DMS153 treated with DMSO at 0.1 percent for 48 hours (cell line): ENCODE results near the gene CDK5RAP2.

Source experiments
- DNase-seq: peaks from one replicate; lab custom pipeline; 2025; ENCODE audit not compliant: unreplicated experiment; lab: John Stamatoyannopoulos, UW

CDK5RAP2 gene

GRCh38 chr9:120439926-120440325, 140.0 kb downstream of the CDK5RAP2 start:
- DNase-seq = no peak

- DNase-seq = no peak
These were observed 141.0 kb downstream of the CDK5RAP2 start for GRCh38 chr9:120438836-120439546.

DNA sequence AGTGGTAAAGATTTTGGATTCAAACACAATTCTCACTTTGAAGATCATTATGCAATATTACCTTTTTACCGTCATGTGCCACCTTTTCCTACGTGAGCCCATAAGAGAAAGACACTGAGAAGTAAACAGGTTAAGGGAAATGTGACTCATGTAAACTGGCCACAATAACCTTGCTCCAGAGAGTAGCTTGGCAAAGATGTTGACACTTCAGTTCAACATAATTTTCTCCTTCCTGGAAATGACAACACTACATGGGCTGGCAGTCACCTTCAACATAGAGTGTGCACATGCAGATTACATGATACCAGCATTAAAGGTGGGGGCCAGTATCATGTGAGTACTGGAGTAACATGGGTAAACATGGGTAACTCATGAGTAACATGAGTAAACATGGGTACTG, 141.9 kb downstream of the CDK5RAP2 start:
- no peak for DNase-seq

DNA sequence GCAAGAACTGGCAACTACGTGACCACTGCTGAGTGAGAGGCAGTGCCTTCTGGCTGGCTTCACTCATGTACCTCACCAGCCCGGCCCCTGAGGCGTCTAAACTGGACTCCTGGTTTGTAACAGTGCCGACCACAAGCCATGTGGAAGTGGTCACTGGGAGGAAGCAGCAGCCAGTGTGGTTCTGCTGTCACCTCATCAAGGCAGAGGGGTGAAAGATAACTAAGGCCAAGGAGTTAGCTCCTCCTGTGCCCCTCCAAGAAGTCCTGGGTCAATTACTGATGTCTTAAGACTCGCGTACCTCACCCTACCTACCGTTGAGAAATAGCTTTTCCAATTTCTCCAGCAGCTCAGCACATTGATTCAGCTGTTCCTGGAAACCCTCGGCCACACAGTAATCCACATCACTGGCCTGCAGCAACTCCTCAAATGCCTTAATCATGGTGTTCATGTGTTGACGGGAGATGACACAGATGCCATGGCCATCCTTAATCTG, 142.9 kb downstream of the CDK5RAP2 start:
- no peak for DNase-seq

- no peak for DNase-seq
These were observed 143.5 kb downstream of the CDK5RAP2 start for GRCh38 chr9:120436446-120436845.

DNA sequence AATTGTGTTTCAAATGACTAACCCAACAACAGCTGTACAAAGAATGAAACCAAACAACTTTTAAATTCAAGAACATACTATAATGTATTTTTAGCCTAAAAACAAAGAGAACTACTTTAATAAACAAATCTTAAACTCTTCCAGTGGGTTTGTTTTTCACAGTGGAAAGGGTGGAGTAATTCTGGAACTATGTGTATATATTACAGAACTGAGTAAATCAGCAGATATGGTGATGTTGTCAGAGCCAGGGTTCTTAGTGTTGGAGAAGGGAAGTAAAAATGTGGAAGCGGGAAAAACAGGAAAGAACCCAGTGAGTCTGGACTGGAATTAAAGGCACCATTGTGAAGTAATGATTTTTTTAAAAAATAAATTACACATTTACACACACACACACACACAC, 144.9 kb downstream of the CDK5RAP2 start:
- no peak for DNase-seq

GRCh38 chr9:120434532-120434931, 145.4 kb downstream of the CDK5RAP2 start:
- DNase-seq = no peak

GRCh38 chr9:120433701-120434100, 146.3 kb downstream of the CDK5RAP2 start:
- DNase-seq = no peak

GRCh38 chr9:120432600-120432999, 147.4 kb downstream of the CDK5RAP2 start:
- DNase-seq = no peak

DNA sequence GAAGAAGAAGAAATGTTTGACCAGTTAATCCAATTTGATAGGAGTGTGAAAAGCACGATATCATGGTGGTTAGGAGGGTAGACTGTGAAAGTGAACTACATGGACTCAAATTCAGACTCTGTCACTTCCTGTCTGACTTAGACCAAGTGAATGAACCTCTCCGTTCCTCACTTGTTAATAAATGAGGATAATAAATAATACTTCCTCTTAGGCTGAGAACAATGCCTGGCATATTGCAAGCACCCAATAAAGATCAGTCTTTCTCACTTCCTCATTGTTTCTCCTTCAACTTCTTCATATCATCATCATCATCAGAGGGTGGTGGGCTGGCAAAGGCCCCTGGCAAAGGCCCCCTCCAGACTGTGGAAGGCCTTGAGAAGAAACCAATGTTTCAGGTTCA, 148.7 kb downstream of the CDK5RAP2 start:
- DNase-seq = no peak

- DNase-seq = no peak
These were observed 155.7 kb downstream of the CDK5RAP2 start for GRCh38 chr9:120424248-120424647.

GRCh38 chr9:120423812-120424211, 156.2 kb downstream of the CDK5RAP2 start:
- no peak for DNase-seq

DNA sequence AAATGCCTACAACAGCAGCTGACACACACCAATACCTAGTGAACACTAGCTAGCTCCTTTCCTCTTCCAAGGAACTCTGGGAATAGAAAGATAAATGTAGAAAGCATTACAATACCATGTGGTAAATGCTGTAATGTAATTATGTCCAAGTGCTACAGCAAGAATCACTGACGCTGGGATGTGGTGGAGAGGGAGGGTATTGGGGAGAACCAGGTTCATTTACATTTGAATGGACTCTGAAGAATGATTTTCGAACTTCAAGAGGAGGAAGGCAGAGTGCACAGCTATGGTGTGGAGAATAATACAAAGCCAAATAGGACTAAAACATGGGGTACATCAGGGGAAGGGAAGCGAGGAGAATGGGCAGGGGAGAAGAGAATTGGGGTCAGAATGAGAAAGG, 158.0 kb downstream of the CDK5RAP2 start:
- DNase-seq = no peak

- DNase-seq = no peak
These were observed 161.7 kb downstream of the CDK5RAP2 start for GRCh38 chr9:120418315-120418714.

DNA sequence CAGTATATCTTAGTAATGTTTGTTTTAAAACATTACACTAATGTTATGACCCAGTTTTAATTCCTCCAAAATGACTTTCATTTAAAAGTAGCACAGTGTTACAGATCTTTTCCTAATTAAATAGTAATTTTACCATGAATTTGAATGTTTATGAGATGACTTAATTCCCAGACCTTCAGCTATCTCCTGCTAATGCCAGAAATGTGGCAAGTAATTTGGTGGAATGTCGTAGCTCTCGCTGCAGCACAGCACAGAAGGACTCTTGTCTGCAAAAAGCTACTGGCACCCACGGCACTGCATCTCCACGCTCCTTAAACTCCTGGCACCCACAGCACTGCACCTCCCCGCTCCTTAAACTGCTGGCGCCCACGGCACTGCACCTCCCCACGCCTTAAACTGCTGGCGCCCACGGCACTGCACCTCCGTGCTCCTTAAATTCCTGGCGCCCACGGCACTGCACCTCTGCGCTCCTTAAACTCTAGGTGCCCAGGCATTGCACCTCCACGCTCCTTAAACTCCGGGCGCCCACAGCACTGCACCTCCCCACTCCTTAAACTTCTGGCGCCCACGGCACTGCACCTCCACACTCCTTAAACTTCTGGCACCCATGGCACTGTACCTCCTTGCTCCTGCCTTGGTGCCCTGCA, 163.1 kb downstream of the CDK5RAP2 start:
- no peak for DNase-seq

GRCh38 chr9:120413121-120414048, 166.6 kb downstream of the CDK5RAP2 start:
- DNase-seq = peak; percentile 83

- DNase-seq = no peak
These were observed 167.5 kb downstream of the CDK5RAP2 start for GRCh38 chr9:120412425-120412951.

DNA sequence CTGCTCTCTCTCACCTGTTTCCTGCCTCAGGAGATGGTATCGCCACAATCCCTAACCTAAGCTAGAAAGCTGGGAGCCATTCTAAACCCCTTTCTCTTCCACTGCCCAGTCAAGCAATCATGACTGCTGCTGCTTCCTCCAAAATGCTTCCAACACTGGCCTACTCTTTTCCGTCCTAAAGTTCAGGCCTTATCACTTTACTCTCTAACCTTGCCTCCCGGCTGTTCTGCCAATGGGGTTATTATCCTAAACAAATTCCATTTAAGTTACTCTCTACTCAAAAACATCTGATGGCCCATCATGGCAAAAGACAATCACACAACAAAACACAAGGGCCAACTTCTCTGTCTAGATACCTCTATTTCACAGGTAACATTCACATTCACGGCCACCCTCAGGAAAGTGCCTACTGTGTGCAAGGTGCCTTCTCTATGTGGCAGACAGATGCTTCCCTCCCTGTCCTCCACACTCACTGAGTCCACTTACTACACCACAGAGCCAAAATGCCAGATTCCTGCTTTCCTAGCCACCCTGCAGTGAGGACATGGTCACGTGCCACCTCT, 168.0 kb downstream of the CDK5RAP2 start:
- no peak for DNase-seq

GRCh38 chr9:120410925-120411501, 169.0 kb downstream of the CDK5RAP2 start:
- DNase-seq = no peak

DNA sequence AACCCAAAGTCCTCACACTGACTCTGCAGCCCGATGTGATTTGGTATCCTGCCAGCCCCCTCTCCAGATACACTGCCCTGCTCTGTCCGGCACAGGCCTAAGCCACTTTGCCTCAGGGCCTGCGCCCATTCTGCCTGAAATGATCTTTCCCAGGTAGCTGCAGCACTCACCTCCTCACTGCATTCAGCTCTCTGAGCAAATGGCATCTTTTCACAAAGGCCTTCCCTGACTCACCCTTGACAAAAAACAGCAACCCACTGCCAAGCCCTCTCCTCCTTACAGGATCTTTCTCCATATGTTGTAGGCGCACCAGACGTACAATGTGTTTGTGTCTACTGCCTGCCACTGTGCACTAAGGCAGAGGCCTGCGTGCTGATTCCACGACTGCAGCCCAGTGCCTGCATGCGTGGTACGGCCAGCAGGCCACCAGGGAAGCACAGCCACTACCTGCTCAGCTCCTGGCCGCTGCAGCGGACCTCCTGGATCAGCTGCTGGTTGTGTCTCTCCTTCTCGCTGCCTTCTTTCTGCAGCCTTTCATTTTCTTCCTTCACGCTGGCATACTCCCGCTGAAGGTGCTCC, 171.2 kb downstream of the CDK5RAP2 start:
- DNase-seq = no peak
